GM13977 (cell line): Measurements from ENCODE around the gene POLE.

Experiments used
- DNase-seq: peaks from one replicate; pipeline ENCODE4 v3.0.0; 2012; ENCODE audit warnings: low spot score
- CTCF ChIP-seq: IDR thresholded peaks from 2 replicates; pipeline ENCODE4 v1.5.1; 2012; ENCODE audit warnings: mild to moderate bottlenecking, control low read depth; ENCODE audit not compliant: insufficient read depth; ENCODE audit errors: extremely low read depth, missing control alignments
- in situ Hi-C: fragments of 300-500 bp; cut with MboI; formaldehyde crosslinking; loops from one replicate; pipeline ENCODE4 v1.12.0; 2022; ENCODE audit warnings: low sequenced_read_pairs, low pct_unique_long_range_greater_than_20kb, mixed read lengths, inconsistent platforms; ENCODE audit not compliant: unreplicated experiment

The POLE gene

GRCh38 chr12:132711080-132711843 lies 24.1 kb upstream of the POLE start:
- in situ Hi-C loops = no loop called here
- no peak for DNase-seq
- TF ChIP-seq CTCF = no peak

- in situ Hi-C loops = no loop called here
- DNase-seq = peak; percentile 98
- peak; percentile 5 for TF ChIP-seq CTCF
Observed at GRCh38 chr12:132710405-132711079, 23.4 kb upstream of the POLE start, which contains the start of gene PGAM5. TSS of gene PGAM5 (plus strand) at chr12:132710842. CDS start at chr12:132710877, 35 bp downstream.

- TF ChIP-seq CTCF = no peak
- DNase-seq = no peak
- in situ Hi-C loops = no loop called here
Observed at GRCh38 chr12:132710043-132710404, 22.9 kb upstream of the POLE start.

GRCh38 chr12:132708150-132708549 lies 21.0 kb upstream of the POLE start:
- in situ Hi-C loops = no loop called here
- DNase-seq = no peak
- no peak for TF ChIP-seq CTCF

- TF ChIP-seq CTCF = no peak
- no peak for DNase-seq
- in situ Hi-C loops = no loop called here
Observed at GRCh38 chr12:132707241-132707640, 20.1 kb upstream of the POLE start.

GRCh38 chr12:132703641-132704040 lies 16.5 kb upstream of the POLE start:
- no peak for DNase-seq
- TF ChIP-seq CTCF = no peak
- in situ Hi-C loops = no loop called here
